ENCODE measurements around the gene GCH1. TPM values are rescaled to one million over a fixed set of nuclear protein-coding genes. Genes with fewer than 3 reads are reported as not detected.

The GCH1 gene
- total RNA-seq, 2 experiments from 2014 or later, result 18.4 to 20.4 TPM

DNA sequence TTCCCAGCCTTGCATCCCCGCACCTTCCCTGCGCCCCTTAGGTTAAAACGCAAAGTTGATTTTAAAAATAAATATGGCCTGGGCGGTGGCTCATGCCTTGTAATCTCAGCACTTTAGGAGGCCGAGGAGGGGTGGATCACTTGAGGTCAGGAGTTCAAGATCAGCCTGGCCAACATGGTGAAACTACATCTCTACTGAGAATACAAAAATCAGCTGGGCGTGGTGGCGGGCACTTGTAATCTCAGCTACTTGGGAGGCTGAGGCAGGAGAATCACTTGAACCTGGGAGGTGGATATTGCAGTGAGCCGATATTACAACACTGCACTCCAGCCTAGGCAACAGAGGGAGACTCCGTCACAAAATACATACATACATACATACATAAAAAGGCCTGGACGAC lies 96.0 kb downstream of the GCH1 start:
- Histone ChIP-seq H3K9me3 (ENCODE audit: control insufficient read depth in 1 of 2, insufficient read depth in 1 of 2, low read length in 2 of 2) (no peaks in the 10 kb centered on the region), H3K4me1 (ENCODE audit: insufficient read depth, low read length) (peaks cover 7% of the 10 kb centered on the region), H3K27me3 (ENCODE audit: control insufficient read depth in 1 of 2, insufficient read depth in 2 of 2, low read length in 2 of 2) (peaks cover 3 to 4% of the 10 kb centered on the region in 2 experiments), H3K4me3 (ENCODE audit: low read length) (no peak overlapping the region), H3K27ac (ENCODE audit: low read depth in 1 of 2, low read length in 2 of 2) (no peak overlapping the region), H3K36me3 (ENCODE audit: insufficient read depth, low read length) (no peaks in the 10 kb centered on the region)
- peaks cover 10% of the 10 kb centered on the region for H3K27me3 Mint-ChIP-seq
- ChIA-PET POLR2A (interaction anchor here (0.8 kb wide), 1 partner anchor 75 kb away, joined by 4 read pairs; no protein-coding TSS in a partner anchor), CTCF (interaction anchor here (0.7 to 1.7 kb wide), 3 partner anchors 10 to 22 kb away, joined by 3 to 5 read pairs (median 3); no protein-coding TSS in a partner anchor)
- intact Hi-C loops (cut with DNase I, micrococcal nuclease), result loop anchor here (1.0 to 5.0 kb wide), 3 partner anchors 97 to 242 kb away; no protein-coding TSS in a partner anchor
- no peak for ATAC-seq (ENCODE audit: poor library complexity)
- peaks cover 5% of the 10 kb centered on the region for H3K4me1 Mint-ChIP-seq (ENCODE audit: low read depth)
- H3K36me3 Mint-ChIP-seq (ENCODE audit: low read depth), result no peaks in the 10 kb centered on the region
- H3K4me3 Mint-ChIP-seq, result no peak overlapping the region
- H3K9me3 Mint-ChIP-seq, result no peaks in the 10 kb centered on the region
- TF ChIP-seq, protein P1, sequence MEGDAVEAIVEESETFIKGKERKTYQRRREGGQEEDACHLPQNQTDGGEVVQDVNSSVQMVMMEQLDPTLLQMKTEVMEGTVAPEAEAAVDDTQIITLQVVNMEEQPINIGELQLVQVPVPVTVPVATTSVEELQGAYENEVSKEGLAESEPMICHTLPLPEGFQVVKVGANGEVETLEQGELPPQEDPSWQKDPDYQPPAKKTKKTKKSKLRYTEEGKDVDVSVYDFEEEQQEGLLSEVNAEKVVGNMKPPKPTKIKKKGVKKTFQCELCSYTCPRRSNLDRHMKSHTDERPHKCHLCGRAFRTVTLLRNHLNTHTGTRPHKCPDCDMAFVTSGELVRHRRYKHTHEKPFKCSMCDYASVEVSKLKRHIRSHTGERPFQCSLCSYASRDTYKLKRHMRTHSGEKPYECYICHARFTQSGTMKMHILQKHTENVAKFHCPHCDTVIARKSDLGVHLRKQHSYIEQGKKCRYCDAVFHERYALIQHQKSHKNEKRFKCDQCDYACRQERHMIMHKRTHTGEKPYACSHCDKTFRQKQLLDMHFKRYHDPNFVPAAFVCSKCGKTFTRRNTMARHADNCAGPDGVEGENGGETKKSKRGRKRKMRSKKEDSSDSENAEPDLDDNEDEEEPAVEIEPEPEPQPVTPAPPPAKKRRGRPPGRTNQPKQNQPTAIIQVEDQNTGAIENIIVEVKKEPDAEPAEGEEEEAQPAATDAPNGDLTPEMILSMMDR (IDR thresholded peaks at IDR 0.05), result no peak
- DNase-seq, result no peak
- no peak overlapping the region for H3K27ac Mint-ChIP-seq

DNA sequence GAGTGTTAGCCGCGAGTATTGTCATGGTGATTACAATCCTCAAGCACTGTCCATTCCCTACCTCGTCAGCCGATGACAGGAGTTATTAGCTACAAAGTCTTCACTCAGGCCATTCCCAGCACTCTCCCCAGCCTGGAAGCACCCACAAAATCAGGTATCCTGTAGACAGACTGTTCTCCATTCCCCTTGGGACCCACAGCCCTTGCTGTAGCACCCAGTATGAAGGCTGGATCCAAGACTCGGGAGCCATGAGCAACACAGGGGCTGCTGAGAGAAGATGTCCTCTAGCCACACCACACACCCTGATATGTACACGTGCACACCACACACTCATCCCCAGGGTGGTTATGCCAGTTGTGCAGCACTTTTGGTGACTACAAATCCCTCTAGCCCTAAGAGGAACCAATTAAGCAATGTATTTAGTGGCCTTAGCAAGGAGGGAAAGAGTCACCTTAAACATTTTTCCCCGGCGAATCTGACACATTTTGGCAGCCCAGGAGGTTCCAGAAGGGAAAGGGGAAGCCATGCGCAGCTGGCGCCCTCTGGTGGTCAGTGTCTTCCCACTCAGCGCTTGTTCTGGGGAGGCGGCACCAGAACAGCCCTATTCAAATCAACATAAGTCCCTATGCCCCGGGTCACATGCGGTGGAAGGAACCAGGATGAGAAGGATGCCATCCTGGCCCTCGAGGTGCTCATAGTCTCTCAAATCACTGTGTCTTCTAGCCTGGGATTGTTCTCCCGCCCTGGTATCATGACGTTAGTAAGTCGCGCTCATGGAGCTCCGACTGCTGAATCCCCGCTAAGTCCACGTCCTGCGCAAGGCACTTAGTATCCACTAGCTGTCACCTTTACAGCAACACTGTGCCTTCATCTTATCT lies 96.9 kb downstream of the GCH1 start:
- H3K4me3 ChIP-seq (ENCODE audit: low read length), result no peak overlapping the region
- TF ChIP-seq, protein P1 (IDR thresholded peaks at IDR 0.05), result peak; percentile 88
- peaks cover 7% of the 10 kb centered on the region for H3K4me1 ChIP-seq (ENCODE audit: insufficient read depth, low read length)
- H3K9me3 ChIP-seq (ENCODE audit: control insufficient read depth in 1 of 2, insufficient read depth in 1 of 2, low read length in 2 of 2), result no peaks in the 10 kb centered on the region
- peaks cover 3 to 4% of the 10 kb centered on the region in 2 experiments for H3K27me3 ChIP-seq (ENCODE audit: control insufficient read depth in 1 of 2, insufficient read depth in 2 of 2, low read length in 2 of 2)
- Mint-ChIP-seq H3K4me1 (ENCODE audit: low read depth) (peaks cover 5% of the 10 kb centered on the region), H3K36me3 (ENCODE audit: low read depth) (no peaks in the 10 kb centered on the region), H3K9me3 (no peaks in the 10 kb centered on the region), H3K27ac (no peak overlapping the region), H3K27me3 (peaks cover 10% of the 10 kb centered on the region), H3K4me3 (no peak overlapping the region)
- H3K36me3 ChIP-seq (ENCODE audit: insufficient read depth, low read length), result no peaks in the 10 kb centered on the region
- DNase-seq, result peak; percentile 40 to 83 (median 62)
- H3K27ac ChIP-seq (ENCODE audit: low read depth in 1 of 2, low read length in 2 of 2), result no peak overlapping the region
- POLR2A ChIA-PET, result interaction anchor here (0.8 kb wide), 1 partner anchor 76 kb away, joined by 4 read pairs; no protein-coding TSS in a partner anchor
- CTCF ChIA-PET, result interaction anchor here (0.7 to 1.7 kb wide), 5 partner anchors 9 to 97 kb away, joined by 3 to 5 read pairs (median 3); partner anchors contain the start of gene GCH1
- intact Hi-C loops (cut with DNase I, micrococcal nuclease), result loop anchor here (1.0 to 5.0 kb wide), 3 partner anchors 98 to 241 kb away; no protein-coding TSS in a partner anchor
- peak; percentile 80 for ATAC-seq (ENCODE audit: poor library complexity)

DNA sequence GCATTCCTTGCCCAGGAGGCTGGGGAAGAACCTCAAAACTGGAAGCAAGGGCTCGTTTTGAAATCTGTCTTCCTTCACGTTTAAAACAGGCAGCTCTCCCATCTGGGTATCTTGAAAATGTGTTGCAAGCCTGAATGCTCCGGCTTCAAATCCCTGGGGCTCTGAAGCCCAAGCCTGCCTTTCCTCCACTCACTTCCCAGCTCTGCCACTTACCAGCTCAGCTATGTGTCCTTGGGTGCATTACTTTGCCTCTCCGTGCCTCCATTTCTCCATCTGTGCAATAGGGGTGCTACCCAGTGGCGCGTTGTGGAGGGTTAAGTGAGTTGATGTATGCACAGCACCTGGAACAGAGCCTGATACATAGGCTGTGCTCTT lies 97.6 kb downstream of the GCH1 start:
- no peaks in the 10 kb centered on the region for H3K36me3 Mint-ChIP-seq (ENCODE audit: low read depth)
- POLR2A ChIA-PET, result no interaction called here
- intact Hi-C loops (cut with DNase I, micrococcal nuclease), result loop anchor here in 1 of 2 experiments (5.0 kb wide), 1 partner anchor 102 kb away; no protein-coding TSS in a partner anchor

More for the DNA sequence above, 97.6 kb downstream of the GCH1 start:
- no peaks in the 10 kb centered on the region for H3K9me3 ChIP-seq (ENCODE audit: control insufficient read depth in 1 of 2, insufficient read depth in 1 of 2, low read length in 2 of 2)
- no peak for DNase-seq
- Mint-ChIP-seq H3K4me3 (no peak overlapping the region), H3K27me3 (peaks cover 16% of the 10 kb centered on the region), H3K27ac (no peak overlapping the region), H3K9me3 (no peaks in the 10 kb centered on the region), H3K4me1 (ENCODE audit: low read depth) (peaks cover 5% of the 10 kb centered on the region)
- peaks cover 3 to 4% of the 10 kb centered on the region in 2 experiments for H3K27me3 ChIP-seq (ENCODE audit: control insufficient read depth in 1 of 2, insufficient read depth in 2 of 2, low read length in 2 of 2)
- H3K4me3 ChIP-seq (ENCODE audit: low read length), result no peak overlapping the region
- ATAC-seq (ENCODE audit: poor library complexity), result no peak
- TF ChIP-seq, protein P1 (IDR thresholded peaks at IDR 0.05), result no peak
- CTCF ChIA-PET, result interaction anchor here (0.7 to 1.7 kb wide), 2 partner anchors 9 to 28 kb away, joined by 3 to 5 read pairs; no protein-coding TSS in a partner anchor
- H3K27ac ChIP-seq (ENCODE audit: low read depth in 1 of 2, low read length in 2 of 2), result no peak overlapping the region
- H3K36me3 ChIP-seq (ENCODE audit: insufficient read depth, low read length), result no peaks in the 10 kb centered on the region
- H3K4me1 ChIP-seq (ENCODE audit: insufficient read depth, low read length), result peaks cover 7% of the 10 kb centered on the region
